Measurements from ENCODE around the gene CHST13.

DNA sequence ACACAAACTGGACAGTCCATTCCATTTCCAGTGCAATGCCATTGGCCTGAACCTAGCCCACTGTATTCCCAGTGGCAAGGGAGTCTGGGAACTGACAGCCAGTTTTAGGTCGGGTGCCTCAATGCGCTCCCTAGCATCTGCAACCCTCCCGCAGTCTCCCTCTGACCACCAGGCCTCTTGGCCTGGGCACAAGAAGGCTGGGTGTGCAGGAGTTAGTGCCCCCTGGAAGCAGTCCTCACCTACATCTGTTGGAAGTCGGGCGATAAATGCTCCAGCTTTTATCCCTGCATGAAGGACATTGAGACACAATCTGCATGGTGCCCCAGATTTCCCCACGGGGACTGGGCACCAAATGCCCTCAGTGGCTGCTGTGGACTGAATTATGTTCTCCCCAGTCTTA lies 22.1 kb downstream of the CHST13 start:
- TF ChIP-seq ZNF274 (IDR thresholded peaks at IDR 0.05; ENCODE audit: low read depth, low read length) (no peak), YY1 (IDR thresholded peaks at IDR 0.05; ENCODE audit: insufficient read depth, insufficient read length) (no peak), SUZ12 (IDR thresholded peaks at IDR 0.05; ENCODE audit: extremely low read depth, insufficient read depth, insufficient read length) (no peak)
